K562 (cell line): ENCODE data around the gene FES. TPM values are rescaled to one million over a fixed set of nuclear protein-coding genes. Genes with fewer than 3 reads are reported as not detected.

Experiments used
- BRF1 ChIP-seq: IDR thresholded peaks from 3 replicates; pipeline ENCODE4 v1.6.1; 2011; ENCODE audit warnings: borderline replicate concordance, mild to moderate bottlenecking; ENCODE audit not compliant: insufficient read length; ENCODE audit errors: extremely low read depth
- CBX8 ChIP-seq: fragments of 200-600 bp; sonication (generic); IDR thresholded peaks from 2 replicates; pipeline ENCODE4 v1.6.1; 2012; ENCODE audit warnings: borderline replicate concordance, mixed run types, low read depth, mild to moderate bottlenecking, moderate library complexity, mixed read lengths, low read length, control low read depth, inconsistent platforms; ENCODE audit not compliant: poor library complexity, severe bottlenecking; ENCODE audit errors: extremely low read depth
- CC2D1A ChIP-seq: fragments of 450-650 bp; IDR thresholded peaks from 2 replicates; pipeline ENCODE4 v1.6.1; 2017; ENCODE audit warnings: mild to moderate bottlenecking
- CTBP1 ChIP-seq: fragments of 450-650 bp; IDR thresholded peaks from 2 replicates; pipeline ENCODE4 v1.6.1; 2016; ENCODE audit warnings: borderline replicate concordance
- DMBX1 ChIP-seq: fragments of 250-450 bp; sonication (Bioruptor Pico); IDR thresholded peaks from 2 replicates; pipeline ENCODE4 v1.8.0; 2022; ENCODE audit warnings: inconsistent platforms, mild to moderate bottlenecking, moderate library complexity, borderline replicate concordance
- FOXK1 ChIP-seq: sonication (generic); formaldehyde crosslinking; IDR thresholded peaks from 2 replicates; pipeline ENCODE4 v1.8.0; 2022; ENCODE audit warnings: missing genetic modification reagents, mild to moderate bottlenecking, borderline replicate concordance
- HMGN3 ChIP-seq: IDR thresholded peaks from 2 replicates; pipeline ENCODE4 v1.6.1; 2011; ENCODE audit warnings: borderline replicate concordance, low read depth, mild to moderate bottlenecking, mixed read lengths, low read length; ENCODE audit not compliant: insufficient read length; ENCODE audit errors: extremely low read depth
- KDM1A ChIP-seq, 2 experiments: fragments of 450-650 bp; IDR thresholded peaks; 2 replicates each; pipeline ENCODE4 v1.6.1; 2016; ENCODE audit warnings: mild to moderate bottlenecking in 2 of 2
- NRF1 ChIP-seq, 2 experiments: fragments of 450-650 bp; IDR thresholded peaks in 1 of 2; conservative IDR thresholded peaks in 1 of 2; 2 replicates each; pipeline ENCODE4 v1.6.1; 2014; ENCODE audit warnings: mild to moderate bottlenecking in 2 of 2
- PBX2 ChIP-seq, 2 experiments: IDR thresholded peaks in 1 of 2; conservative IDR thresholded peaks in 1 of 2; 2 replicates each; pipeline ENCODE4 v1.6.1; 2016; ENCODE audit warnings: low read depth in 2 of 2, mild to moderate bottlenecking in 1 of 2, missing compliant biosample characterization in 1 of 2, missing genetic modification characterization in 1 of 2, moderate library complexity in 1 of 2
- RBM39 ChIP-seq: fragments of 200-400 bp; formaldehyde crosslinking; optimal IDR thresholded peaks from 2 replicates; pipeline ENCODE3; 2018; ENCODE audit warnings: low read depth, low read length
- RREB1 ChIP-seq: fragments of 250-450 bp; sonication (Bioruptor Pico); IDR thresholded peaks from 2 replicates; pipeline ENCODE4 v1.4.0; 2020
- SNIP1 ChIP-seq: fragments of 450-650 bp; IDR thresholded peaks from 2 replicates; pipeline ENCODE4 v1.7.1; 2017; ENCODE audit warnings: low read depth, mild to moderate bottlenecking
- SP2 ChIP-seq: IDR thresholded peaks from 2 replicates; pipeline ENCODE4 v1.6.1; 2011; ENCODE audit warnings: mild to moderate bottlenecking, low read depth, low read length, moderate library complexity; ENCODE audit not compliant: poor library complexity, severe bottlenecking; ENCODE audit errors: extremely low read depth
- SRSF1 ChIP-seq: fragments of 200-400 bp; formaldehyde crosslinking; IDR thresholded peaks from 2 replicates; pipeline ENCODE4 v1.6.1; 2017; ENCODE audit warnings: mild to moderate bottlenecking, low read depth, low read length, moderate library complexity
- TSC22D4 ChIP-seq: fragments of 450-650 bp; IDR thresholded peaks from 2 replicates; pipeline ENCODE4 v1.6.1; 2016; ENCODE audit warnings: missing genetic modification characterization, missing biosample characterization, control low read depth
- ZNF212 ChIP-seq: fragments of 450-650 bp; formaldehyde crosslinking; IDR thresholded peaks from 2 replicates; pipeline ENCODE4 v1.4.0; 2020; ENCODE audit warnings: mild to moderate bottlenecking
- polyA plus RNA-seq, 8 experiments: library from polyadenylated mRNA; depleted of rRNA in 4 of 8; stranded (reverse) in 5 of 8; unstranded in 3 of 8; fragments of >200 nt; fragmentation: Nextera tagmentation in 2 of 8; fragmentation: Illumina TruSeq in 1 of 8; extraction: Ambion mirVana in 2 of 8; extraction: Trizol in 1 of 8; gene quantifications; 2 replicates each; pipeline versions ENCODE4 v1.2.1 to v1.2.3, GENCODE V29; 2011 to 2014; ENCODE audit warnings: inconsistent platforms in 1 of 8, missing spikeins in 1 of 8
- total RNA-seq, 7 experiments: library from RNA; depleted of rRNA in 6 of 7; stranded (reverse); fragments of >200 nt in 6 of 7; fragmentation: Illumina TruSeq in 2 of 7; extraction: Trizol in 2 of 7; gene quantifications; 2 replicates each; pipeline versions ENCODE4 v1.2.1 to v1.2.3, GENCODE V29; 2011 to 2021; ENCODE audit warnings: low replicate concordance in 1 of 7

The FES gene
- total and polyA plus RNA-seq, 9 of the 15 experiments (the other 6 are each of a cell fraction or from before 2014, with no cell fraction given): 0.38 to 2.6 (median 0.82) TPM

- TF ChIP-seq PBX2 (CRISPR knock-in tag; IDR thresholded peaks at IDR 0.05; ENCODE audit: low read depth): no peak
- 0 out of 2 replicates have a peak, but pooled peaks have one; percentile 12 for TF ChIP-seq PBX2 (tag; conservative IDR thresholded peaks at IDR 0.05; ENCODE audit: low read depth)
- TF ChIP-seq FOXK1 (CRISPR knock-in tag): no peak
- TF ChIP-seq ZNF212 (CRISPR knock-in tag): no peak
- TF ChIP-seq NRF1 (conservative IDR thresholded peaks at IDR 0.05 in 1 of 2, IDR thresholded peaks at IDR 0.05 in 1 of 2): peak; percentile 58 to 64
- no peak; the same call in 1 of the 2 replicates for TF ChIP-seq CC2D1A
- no peak for TF ChIP-seq RREB1 (CRISPR knock-in tag)
- TF ChIP-seq RBM39: no peak
- TF ChIP-seq TSC22D4 (tag): no peak
- TF ChIP-seq SNIP1: no peak
- TF ChIP-seq SP2: no peak
- TF ChIP-seq BRF1: no peak
- no peak for TF ChIP-seq CBX8
- TF ChIP-seq DMBX1 (CRISPR knock-in tag): 0 out of 2 replicates have a peak, but pooled peaks have one; percentile 29
- TF ChIP-seq KDM1A (IDR thresholded peaks at IDR 0.05): no peak
- TF ChIP-seq HMGN3: no peak
- no peak for TF ChIP-seq SRSF1
- peak; percentile 71; the same call in 1 of the 2 replicates for TF ChIP-seq CTBP1
Measured at GRCh38 chr15:90915808-90916440, 31.6 kb downstream of the FES start (continued).
